ENCODE data around the gene ARHGAP19.
"Not testable (repeated sequence)": the region's sequence is repeated elsewhere in the genome, so short reads cannot be mapped to it uniquely, and the experiment has no call there.

The ARHGAP19 gene

DNA sequence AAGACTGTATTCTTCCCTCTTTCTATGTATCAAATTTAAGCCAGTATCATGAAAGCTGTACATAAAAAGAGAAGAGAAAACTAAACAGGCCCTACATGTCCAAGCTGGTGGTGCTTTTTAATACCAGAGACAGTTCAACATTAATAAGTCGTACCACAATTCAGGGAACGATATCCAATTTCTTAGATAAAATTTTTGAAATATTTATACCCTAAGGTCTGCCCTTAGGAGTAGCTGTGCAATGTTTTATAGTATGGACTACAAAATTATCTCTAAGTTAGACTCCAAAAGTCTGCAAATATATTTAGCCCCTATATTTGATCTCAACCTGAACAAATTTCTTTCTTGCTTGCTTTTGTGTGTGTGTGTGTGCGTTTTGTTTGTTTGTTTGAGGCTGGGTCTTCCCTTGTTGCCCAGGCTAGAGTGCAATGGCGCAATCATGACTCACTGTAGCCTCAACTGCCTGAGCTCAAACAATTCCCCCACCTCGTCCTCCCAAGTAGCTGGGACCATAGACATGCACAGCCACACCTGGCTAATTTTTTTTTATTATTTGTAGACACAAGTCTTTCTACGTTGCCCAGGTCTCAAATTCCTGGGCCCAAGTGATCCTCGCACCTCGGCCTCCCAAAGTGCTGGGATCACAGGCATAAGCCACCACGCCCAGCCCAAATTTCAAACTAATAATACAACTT lies 13.2 kb downstream of the ARHGAP19 start:
- no peak for DNase-seq

DNA sequence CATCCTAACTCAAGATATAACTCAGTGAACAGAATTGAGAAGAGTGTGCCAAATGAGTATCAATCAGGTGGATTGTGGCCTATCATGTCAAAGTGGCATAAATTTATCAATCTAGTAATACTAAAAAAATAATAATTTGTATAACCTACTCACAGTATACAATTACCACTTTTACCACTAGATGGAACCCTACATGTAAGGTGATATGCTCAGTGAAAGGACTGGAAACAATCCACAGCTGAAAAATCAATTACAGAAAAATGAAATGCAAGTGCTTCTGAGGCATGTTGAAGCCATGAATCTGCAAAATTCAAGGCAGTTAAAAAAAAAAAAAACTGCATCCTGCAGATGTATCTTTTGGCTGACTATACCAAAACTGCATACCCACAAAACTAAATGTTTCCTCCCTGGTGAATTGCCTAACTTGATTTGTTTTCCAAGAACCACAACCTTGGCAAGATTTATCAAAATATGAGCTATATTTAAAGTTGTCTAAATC lies 13.9 kb downstream of the ARHGAP19 start:
- peak; percentile 73 for DNase-seq

DNA sequence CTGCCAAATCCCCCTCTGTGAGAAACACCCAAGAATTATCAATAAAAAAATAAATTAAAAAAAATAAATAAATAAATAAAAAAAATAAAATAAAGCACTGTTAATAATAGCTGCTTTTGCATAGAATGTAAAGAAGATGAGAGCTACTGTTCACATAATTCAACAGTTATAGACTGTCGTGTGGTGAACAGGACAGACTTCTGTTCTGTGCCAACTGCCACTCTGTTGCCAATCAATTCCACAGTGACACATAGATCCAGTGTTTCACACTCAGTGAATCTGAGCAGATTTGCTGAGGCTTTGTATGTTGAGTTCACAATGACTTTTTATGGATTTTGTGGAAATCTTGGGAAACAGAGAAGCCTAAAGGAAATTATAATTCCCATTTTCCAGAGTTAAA lies 14.9 kb downstream of the ARHGAP19 start:
- no peak for DNase-seq

DNA sequence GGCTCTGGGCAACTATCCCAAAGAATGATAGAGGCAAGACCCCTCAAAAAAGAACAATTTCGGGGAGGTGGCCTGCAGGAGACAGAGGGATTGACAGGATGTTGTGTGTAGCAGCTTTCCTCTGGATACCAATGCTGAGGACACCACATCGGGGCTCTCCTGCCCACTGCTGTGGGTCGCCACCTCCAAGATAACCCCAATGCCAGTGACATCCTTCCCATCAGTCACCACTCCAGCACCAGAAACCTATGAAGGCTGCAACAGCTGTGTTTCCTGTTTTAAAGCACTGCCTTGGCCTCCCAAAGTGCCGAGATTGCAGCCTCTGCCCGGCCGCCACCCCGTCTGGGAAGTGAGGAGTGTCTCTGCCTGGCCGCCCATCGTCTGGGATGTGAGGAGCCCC lies 17.6 kb downstream of the ARHGAP19 start:
- no peak for DNase-seq

DNA sequence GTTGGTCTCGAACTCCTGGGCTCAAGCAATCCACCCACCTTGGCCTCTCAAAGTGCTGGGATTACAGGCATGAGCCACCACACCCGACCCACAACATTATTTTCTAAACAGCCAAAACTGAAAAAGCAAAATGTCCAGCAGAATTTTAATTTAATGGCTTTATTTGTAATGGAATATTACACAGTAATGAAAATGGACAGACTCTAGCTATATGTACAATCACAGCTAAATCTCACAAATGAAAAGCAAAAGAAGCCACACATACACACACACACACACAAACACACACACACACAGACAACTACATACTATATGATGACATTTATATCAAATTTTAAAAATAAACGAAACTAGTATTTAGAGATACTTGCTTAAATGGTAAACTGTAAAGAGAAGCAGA lies 18.7 kb downstream of the ARHGAP19 start:
- DNase-seq = no peak

DNA sequence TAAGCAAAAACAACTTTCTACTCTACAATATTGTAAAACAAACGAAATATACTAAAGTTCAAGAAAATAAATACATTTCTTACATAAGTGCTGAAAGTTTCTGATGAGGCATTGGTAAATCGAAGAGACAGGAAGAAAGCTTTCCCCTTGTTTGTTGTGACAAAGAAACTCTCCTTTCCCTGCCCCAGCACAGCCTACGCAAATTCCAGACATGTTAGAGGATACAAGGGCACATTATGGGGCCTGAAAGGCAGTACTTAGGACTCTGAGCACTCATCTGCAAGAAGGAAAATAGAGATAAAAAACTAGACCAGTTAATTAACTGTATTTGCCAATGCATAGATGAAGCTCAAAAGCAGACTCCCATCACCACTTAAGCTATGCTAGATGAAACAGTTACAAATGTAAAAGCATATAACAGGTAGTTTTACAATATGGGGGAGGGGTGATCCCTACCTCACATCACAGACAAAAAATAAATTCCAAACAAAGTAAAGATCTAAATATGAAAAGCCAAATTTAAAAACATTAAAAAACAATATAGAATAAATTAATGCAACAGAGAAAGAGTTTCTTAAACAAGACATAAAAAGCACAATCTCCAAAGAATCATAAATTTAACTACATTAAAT lies 21.8 kb downstream of the ARHGAP19 start:
- DNase-seq = no peak

DNA sequence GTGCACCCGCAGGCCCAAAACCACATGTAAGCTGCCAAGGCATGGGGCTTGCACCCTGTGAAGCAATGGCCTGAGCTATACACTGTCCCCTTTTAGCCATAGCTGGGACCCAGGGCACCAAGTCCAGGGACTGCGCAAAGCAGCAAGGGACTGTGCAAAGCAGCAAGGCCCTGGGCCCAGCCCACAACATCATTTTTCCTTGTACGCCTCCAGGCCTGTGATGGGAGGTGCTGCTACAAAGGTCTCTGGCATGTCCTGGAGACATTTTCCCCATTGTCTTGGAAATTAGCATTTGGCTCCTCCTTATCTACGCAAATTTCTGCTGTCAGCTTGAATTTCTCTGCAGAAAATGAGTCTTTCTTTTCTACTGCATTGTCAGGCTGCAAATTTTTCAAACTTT lies 24.8 kb downstream of the ARHGAP19 start:
- DNase-seq = no peak

DNA sequence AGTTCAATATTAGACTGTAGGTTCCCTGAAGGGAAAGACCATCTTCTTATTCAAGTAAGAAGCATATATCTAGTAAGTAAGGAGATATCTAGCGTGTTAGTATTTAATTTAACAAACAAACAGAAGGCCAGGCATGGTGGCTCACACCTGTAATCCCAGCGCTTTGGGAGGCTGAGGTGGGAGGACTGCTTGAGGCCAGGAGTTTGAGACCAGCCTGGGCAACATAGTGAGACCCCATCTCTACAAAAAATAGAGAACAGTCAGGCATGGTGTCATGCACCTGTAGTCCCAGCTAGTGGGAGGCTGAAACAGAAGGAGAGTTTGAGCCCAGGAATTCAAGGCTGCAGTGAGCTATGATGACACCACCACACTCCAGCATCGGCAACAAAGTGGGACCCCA lies 27.3 kb downstream of the ARHGAP19 start:
- not testable (repeated sequence) for DNase-seq

DNA sequence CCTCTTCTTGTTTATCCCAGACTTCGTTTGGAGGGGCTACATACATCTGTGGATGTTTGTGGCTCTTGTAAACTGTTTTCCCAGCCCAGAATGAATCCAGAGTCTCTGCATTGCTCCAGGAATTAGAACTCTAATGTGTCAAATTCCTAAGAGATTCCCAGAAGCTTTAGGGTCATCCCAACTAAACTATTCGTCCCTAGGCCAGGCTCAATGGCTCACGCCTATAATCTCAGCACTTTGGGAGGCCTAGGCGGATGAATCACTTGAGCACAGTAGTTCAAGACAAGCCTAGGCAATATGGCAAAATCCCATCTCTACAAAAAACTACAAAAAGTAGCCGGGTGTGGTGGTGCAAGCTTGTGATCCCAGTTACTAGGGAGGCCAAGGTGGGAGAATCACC lies 28.5 kb downstream of the ARHGAP19 start:
- DNase-seq = no peak

DNA sequence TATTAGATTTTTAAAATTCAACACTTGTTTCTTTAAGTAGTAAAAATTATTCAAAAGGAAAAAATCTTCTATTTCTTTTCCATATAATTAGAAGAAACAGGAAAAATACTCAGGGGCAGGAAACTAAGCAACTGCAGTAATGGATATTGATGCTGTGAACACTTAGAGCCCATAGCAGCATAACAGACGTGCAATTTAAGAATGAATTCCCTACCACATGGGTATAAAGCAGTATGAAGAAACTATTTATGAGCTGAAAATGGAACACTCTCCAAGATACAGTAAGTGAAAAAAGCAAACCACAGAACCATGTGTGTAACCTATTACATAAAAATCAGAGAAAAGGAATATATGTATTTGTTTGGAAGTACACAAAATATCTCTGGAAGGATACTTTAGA lies 30.8 kb downstream of the ARHGAP19 start:
- DNase-seq = no peak

DNA sequence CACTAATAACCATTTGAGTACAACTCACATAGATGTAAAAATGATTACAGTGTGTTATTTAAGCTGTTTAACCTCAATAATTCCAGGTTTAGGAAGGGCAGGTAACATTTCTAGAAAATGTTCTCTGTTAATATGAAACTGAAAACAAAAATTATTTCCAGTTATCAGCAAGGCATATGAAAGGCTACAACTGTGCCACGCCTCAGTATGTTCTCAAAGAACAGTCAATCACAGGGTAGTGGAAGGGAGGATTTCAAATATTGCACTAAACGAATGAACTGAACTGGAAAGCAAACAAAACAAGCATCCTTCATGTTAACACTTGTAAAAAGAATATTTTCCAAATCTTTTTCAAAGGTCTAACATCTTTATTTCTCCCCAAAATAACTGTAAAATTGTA lies 31.3 kb downstream of the ARHGAP19 start:
- no peak for DNase-seq

DNA sequence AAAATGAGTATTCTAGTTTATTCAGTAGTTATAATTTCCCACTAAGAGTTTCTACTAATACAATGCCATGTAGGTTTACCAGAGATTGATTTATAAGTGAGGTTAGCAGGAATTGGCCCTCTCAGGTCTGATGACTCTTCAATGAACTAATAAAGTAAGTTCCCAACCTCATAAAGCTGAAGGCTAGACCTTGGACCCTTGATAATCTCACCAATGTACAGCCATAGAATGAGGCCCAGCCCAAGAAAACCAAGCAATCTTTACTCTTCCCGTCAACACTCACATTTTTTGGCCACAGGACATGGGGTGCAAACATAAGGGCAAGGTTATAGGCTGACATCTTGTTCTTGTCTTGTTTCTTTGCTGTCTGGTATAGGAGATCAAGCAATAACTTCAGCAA lies 33.3 kb downstream of the ARHGAP19 start:
- no peak for DNase-seq

DNA sequence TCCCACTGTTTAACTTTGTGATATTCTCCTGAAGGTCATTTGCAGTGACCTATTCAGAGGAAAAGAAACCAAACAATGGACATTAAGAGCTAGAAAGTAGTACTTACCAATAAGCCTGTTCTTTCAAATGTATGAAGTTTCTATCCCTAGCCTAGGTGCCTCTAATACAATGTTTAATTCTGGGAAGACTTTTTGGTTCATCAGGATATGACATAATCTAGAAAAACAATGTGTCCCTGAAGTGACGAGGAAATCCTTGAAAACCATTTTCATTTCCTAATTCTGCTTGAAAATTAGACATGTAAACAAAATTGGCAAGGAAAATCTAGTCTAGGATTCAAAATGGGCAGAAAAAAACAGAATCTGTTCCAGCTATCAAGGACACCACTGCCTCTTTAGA lies 36.1 kb downstream of the ARHGAP19 start:
- DNase-seq = no peak

DNA sequence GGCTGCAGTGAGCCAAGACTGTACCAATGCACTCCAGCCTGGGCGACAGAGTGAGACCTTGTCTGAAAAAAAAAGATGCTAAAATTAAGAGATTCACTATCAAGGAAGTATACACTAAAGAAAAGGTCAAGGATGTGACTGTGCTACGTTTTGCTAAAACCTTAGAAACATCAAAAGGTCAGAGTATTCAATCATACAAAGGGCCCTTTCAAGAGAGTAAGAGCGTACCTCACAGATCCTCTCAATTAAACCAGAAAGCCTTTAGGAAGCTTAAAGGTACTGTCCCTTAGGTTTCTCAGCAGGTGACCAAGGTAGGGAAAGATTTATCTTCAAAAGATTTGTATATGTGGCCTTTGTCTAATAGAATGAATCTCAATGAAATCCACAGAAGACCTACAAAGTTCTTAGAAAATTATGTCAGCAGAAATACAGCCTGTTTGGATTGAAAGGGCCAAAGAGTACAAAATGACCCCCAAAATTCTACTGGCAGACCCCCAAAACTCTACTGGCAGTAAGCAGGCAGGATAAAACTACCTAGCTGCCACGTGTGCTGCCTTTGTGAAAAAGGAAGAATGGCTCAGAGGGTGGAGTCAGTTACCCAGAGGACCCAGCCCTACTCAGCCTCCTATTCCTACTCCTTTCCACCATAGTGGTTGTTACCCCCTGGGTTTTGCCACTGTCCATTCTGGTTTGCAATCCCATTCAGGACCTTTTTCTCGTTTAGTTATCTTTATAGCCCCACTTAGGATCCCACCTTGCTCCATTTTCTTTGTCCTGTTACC lies 36.7 kb downstream of the ARHGAP19 start:
- no peak for DNase-seq

DNA sequence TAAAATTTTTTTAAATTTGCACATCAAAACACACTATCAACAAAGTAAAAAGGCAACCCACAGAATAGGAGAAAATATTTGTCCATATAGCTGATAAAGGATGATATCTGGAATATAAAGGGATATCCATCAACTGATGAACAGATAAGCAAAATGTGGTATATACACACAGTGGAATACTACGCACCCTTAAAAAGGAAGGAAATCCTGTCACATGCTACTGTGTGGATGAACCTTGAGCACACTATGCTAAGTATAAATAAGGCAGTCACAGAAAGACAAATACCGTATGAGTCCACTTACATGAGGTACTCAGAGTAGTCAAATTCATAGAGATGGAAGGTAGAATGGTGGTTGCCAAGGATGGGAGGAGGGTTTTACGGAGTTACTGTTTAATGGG lies 37.7 kb downstream of the ARHGAP19 start:
- DNase-seq = no peak

DNA sequence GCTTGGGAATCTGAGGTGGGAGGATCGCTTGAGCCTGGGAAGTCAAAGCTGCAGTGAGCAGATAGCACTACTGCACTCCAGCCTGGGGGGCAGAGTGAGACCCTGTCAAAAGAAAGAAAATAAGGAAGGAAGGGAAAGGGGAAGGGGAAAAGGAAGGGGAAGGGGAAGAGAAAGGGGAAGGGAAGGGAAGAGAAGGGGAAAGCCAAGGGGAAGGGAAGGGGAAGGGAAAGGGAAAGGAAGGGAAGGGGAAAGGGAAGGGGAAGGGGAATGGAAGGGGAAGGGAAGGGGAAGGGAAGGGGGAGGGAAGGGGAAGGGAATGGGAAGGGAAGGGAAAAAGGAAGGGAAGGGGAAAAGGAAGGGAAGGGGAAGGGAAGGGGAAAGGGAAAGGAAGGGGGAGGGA lies 41.5 kb downstream of the ARHGAP19 start:
- DNase-seq = no peak

DNA sequence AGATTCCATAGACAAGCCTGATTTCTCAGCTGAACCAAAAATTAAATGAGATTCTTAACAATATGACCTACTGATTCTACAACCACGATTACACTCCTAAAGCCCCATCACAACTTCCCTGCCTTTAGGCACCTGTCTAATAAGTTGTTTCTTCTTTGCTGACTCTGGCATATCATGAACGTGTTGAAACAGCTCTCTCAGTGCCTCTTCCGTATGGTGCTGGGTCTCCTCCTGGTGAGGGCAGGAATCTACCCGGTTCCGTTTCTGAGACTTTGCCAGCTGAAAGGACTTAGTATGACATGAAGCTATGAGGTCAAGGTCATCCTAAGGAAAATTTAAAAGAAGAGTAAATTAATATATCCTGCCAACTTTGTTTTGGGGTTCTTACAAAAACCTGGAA lies 48.6 kb downstream of the ARHGAP19 start:
- DNase-seq = no peak

DNA sequence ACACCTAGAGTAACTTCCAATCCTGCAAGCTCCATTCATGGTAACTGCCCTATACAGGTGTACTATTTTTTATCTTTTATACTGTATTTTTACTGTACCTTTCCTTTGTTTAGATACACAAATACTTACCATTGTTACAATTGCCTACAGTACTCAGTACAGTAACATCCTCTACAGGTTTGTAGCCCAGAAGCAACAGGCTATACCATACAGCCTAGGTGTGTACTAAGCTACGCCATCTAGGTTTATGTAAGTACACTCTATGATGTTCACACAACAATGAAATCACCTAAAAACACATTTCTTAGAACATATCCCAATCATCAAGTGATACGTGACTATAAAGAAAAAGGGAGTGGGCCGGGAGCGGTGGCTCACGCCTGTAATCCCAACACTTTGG lies 53.6 kb downstream of the ARHGAP19 start:
- no peak for DNase-seq

DNA sequence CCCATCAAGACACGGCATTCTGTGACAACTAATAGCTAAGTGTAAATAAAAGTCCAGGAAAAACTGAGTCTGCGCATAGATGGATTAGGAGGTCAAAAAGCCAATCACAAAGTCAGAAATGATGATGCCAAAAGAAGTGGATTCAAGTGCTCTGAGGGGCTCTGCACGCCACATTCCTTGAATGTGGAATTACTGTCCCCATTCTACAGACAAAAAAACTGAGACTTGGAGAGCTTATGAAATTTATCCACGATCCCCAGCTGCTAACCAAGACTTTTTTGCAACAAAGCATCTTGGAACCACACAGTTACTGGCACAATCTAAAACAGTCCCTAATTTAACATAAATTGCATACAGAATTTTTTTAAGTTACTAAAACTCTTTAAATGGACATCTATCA lies 57.1 kb downstream of the ARHGAP19 start:
- DNase-seq = no peak

DNA sequence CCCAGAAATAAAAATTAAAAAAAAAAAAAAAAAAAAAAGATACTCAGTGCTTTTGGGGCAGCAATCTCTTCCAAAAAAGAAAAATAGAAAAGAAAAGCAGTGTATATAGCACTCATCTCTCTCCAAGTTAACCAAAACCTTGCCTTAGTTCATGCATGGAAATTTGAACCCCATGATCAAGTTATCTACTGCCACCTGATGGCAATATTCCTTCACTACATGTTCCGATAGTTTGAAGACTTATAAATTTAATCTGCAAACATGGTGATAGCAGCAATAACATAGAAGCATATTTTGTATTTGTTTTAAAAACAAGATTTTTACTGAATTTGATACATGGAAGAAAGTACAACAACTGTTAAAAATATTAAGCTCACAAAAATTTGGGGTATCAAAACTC lies 58.0 kb downstream of the ARHGAP19 start:
- DNase-seq = peak; percentile 63

DNA sequence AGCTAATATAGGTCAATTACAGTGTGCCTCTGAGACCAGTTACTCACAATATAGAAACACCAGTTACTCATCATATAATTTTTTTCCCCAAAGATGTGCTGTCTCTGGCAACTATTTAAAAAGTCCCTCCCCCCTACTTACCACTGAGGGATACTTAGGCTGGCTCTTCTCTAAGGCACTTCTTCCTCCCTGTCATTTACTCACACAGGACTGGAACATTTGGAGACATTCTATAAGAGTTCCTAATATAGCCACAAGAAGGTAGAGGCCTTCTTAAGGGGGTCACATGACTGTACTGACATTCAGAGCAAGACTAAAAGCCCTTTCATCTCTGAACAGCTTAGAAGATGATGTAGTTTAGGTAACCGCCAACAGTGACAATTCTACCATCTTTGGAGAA lies 62.3 kb downstream of the ARHGAP19 start:
- no peak for DNase-seq

DNA sequence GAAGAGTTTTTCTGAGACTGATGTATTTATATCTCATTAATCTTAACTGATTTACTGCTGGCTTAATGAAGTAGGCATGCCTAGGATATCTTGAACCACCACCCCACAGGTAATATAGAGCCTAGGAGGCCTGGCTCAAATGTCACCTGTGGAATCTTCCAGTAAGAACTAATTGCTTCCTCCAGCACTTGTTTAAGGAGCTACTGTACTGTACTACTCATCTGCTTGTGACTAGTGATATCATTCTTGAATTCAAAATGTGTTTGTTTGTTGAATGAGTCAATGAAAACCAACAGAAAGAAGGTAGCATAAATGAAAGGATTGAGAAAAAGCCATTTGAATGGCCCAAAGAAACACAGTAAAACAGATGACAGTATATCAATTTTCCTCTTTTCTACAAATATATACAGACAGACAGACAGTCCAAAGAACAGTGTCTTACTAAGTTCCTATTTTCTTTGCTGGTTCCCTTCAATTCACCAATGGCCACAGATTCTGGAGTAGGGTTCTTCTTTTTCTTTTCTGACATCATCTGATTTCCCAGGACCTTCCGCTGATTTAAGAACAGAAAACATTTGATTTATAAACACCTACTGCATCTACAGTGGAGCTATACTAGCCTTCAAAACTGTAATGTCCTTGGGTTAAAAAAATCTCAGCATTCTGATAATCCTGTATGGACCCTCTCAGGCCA lies 63.0 kb downstream of the ARHGAP19 start:
- DNase-seq = no peak

DNA sequence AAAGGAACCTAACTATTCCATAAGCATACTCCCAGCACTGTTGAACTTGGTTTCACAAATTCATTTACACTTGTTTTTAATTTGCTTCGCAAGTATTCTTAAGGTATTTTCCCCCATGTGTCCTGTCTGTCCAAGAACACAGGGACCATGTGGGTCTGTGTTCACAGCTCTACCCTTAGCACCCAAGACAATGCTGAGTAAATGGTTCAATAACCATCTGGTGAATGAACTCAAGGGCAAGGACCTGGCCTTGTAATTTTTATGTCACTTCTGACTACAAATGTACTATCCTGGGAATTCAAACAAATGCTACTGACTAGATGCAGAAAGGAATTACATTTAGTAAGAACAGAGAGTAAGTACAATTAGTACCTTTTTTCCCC lies 63.7 kb downstream of the ARHGAP19 start:
- DNase-seq = no peak

Data from NCI-H510A treated with DMSO at 0.1 percent for 48 hours (cell line).